ENCODE measurements around the gene IGLL5. TPM values are rescaled to one million over a fixed set of nuclear protein-coding genes. Genes with fewer than 3 reads are reported as not detected.
"Not testable (repeated sequence)": the region's sequence is repeated elsewhere in the genome, so short reads cannot be mapped to it uniquely, and the experiment has no call there.

IGLL5 gene
- total RNA-seq, 2 experiments from 2014 or later, result not detected

- Mint-ChIP-seq H3K9me3 (ENCODE audit: low read depth) (no peaks in the 10 kb centered on the region), H3K36me3 (no peaks in the 10 kb centered on the region)
- CTCF ChIA-PET, result interaction anchor here (0.7 to 1.2 kb wide), 2 partner anchors 10 to 83 kb away, joined by 3 to 7 read pairs; no protein-coding TSS in a partner anchor
These were observed 6.5 kb downstream of the IGLL5 start for GRCh38 chr22:22893891-22894739.

GRCh38 chr22:22894740-22895731 is 7.4 kb downstream of the IGLL5 start:
- ATAC-seq (no peak), DNase-seq (no peak)
- Mint-ChIP-seq H3K4me1 (no peaks in the 10 kb centered on the region), H3K9me3 (ENCODE audit: low read depth) (no peaks in the 10 kb centered on the region), H3K36me3 (no peaks in the 10 kb centered on the region), H3K4me3 (no peak overlapping the region), H3K27me3 (peaks cover 58% of the 10 kb centered on the region), H3K27ac (no peak overlapping the region)
- CTCF ChIA-PET, result interaction anchor here (0.7 to 1.7 kb wide), 3 partner anchors 11 to 85 kb away, joined by 3 to 7 read pairs (median 3); no protein-coding TSS in a partner anchor

More at GRCh38 chr22:22893891-22894739, 6.5 kb downstream of the IGLL5 start:
- Mint-ChIP-seq H3K27me3 (peaks cover 59% of the 10 kb centered on the region), H3K4me3 (no peak overlapping the region), H3K4me1 (no peaks in the 10 kb centered on the region), H3K27ac (no peak overlapping the region)
- DNase-seq (no peak), ATAC-seq (no peak)

GRCh38 chr22:22895776-22896445 is 8.3 kb downstream of the IGLL5 start:
- H3K9me3 Mint-ChIP-seq (ENCODE audit: low read depth), result no peaks in the 10 kb centered on the region
- no peak overlapping the region for H3K27ac Mint-ChIP-seq
- peaks cover 51% of the 10 kb centered on the region for H3K27me3 Mint-ChIP-seq
- H3K36me3 Mint-ChIP-seq, result no peaks in the 10 kb centered on the region
- CTCF ChIA-PET, result interaction anchor here (0.6 to 2.4 kb wide), 3 partner anchors 11 to 86 kb away, joined by 3 to 11 read pairs (median 3); no protein-coding TSS in a partner anchor
- no peaks in the 10 kb centered on the region for H3K4me1 Mint-ChIP-seq
- H3K4me3 Mint-ChIP-seq, result no peak overlapping the region
- DNase-seq (no peak), ATAC-seq (no peak)

GRCh38 chr22:22896601-22897000 is 9.0 kb downstream of the IGLL5 start:
- Mint-ChIP-seq H3K4me3 (no peak overlapping the region), H3K27ac (no peak overlapping the region), H3K9me3 (ENCODE audit: low read depth) (no peaks in the 10 kb centered on the region), H3K4me1 (no peaks in the 10 kb centered on the region), H3K36me3 (no peaks in the 10 kb centered on the region), H3K27me3 (peaks cover 46% of the 10 kb centered on the region)
- CTCF ChIA-PET, result interaction anchor here (0.6 to 2.4 kb wide), 6 partner anchors 12 to 143 kb away, joined by 3 to 11 read pairs (median 4); no protein-coding TSS in a partner anchor
- DNase-seq, result no peak
- ATAC-seq, result no peak

GRCh38 chr22:22897091-22897490 is 9.5 kb downstream of the IGLL5 start:
- ATAC-seq (no peak), DNase-seq (no peak)
- Mint-ChIP-seq H3K4me1 (no peaks in the 10 kb centered on the region), H3K4me3 (no peak overlapping the region), H3K9me3 (ENCODE audit: low read depth) (no peaks in the 10 kb centered on the region), H3K27ac (no peak overlapping the region), H3K27me3 (peaks cover 44% of the 10 kb centered on the region), H3K36me3 (no peaks in the 10 kb centered on the region)
- CTCF ChIA-PET, result interaction anchor here (1.1 to 2.4 kb wide), 5 partner anchors 12 to 144 kb away, joined by 3 to 11 read pairs (median 4); no protein-coding TSS in a partner anchor

GRCh38 chr22:22897947-22898346 is 10.3 kb downstream of the IGLL5 start:
- H3K27ac Mint-ChIP-seq, result no peak overlapping the region
- DNase-seq (no peak), ATAC-seq (no peak)
- no peaks in the 10 kb centered on the region for H3K36me3 Mint-ChIP-seq
- peaks cover 37% of the 10 kb centered on the region for H3K27me3 Mint-ChIP-seq
- H3K4me1 Mint-ChIP-seq, result no peaks in the 10 kb centered on the region
- no peaks in the 10 kb centered on the region for H3K9me3 Mint-ChIP-seq (ENCODE audit: low read depth)
- CTCF ChIA-PET, result interaction anchor here (0.8 to 2.4 kb wide), 6 partner anchors 13 to 144 kb away, joined by 3 to 11 read pairs (median 4); no protein-coding TSS in a partner anchor
- H3K4me3 Mint-ChIP-seq, result no peak overlapping the region

- not testable (repeated sequence) for H3K4me1 Mint-ChIP-seq
- peaks cover 36% of the 10 kb centered on the region for H3K27me3 Mint-ChIP-seq
- CTCF ChIA-PET, result interaction anchor here (0.8 to 2.4 kb wide), 2 partner anchors 14 to 44 kb away, joined by 3 to 11 read pairs; no protein-coding TSS in a partner anchor
These were observed 10.9 kb downstream of the IGLL5 start for GRCh38 chr22:22898411-22898950.

GRCh38 chr22:22899342-22900080 is 11.9 kb downstream of the IGLL5 start:
- ATAC-seq; H3K9me3 Mint-ChIP-seq (ENCODE audit: low read depth); H3K27ac Mint-ChIP-seq; H3K4me3 Mint-ChIP-seq; H3K4me1 Mint-ChIP-seq; DNase-seq; H3K36me3 Mint-ChIP-seq; CTCF ChIA-PET: not testable (repeated sequence)
- H3K27me3 Mint-ChIP-seq, result peaks cover 36% of the 10 kb centered on the region

More at GRCh38 chr22:22898411-22898950, 10.9 kb downstream of the IGLL5 start:
- not testable (repeated sequence) for H3K36me3 Mint-ChIP-seq; ATAC-seq; H3K27ac Mint-ChIP-seq; H3K9me3 Mint-ChIP-seq (ENCODE audit: low read depth); H3K4me3 Mint-ChIP-seq; DNase-seq

- peaks cover 29% of the 10 kb centered on the region for H3K27me3 Mint-ChIP-seq
- ATAC-seq; DNase-seq; H3K4me1 Mint-ChIP-seq; H3K4me3 Mint-ChIP-seq; H3K9me3 Mint-ChIP-seq (ENCODE audit: low read depth); CTCF ChIA-PET; H3K27ac Mint-ChIP-seq; H3K36me3 Mint-ChIP-seq: not testable (repeated sequence)
These were observed 13.1 kb downstream of the IGLL5 start for GRCh38 chr22:22900527-22901205.

GRCh38 chr22:22901578-22902218 is 14.1 kb downstream of the IGLL5 start:
- Mint-ChIP-seq H3K9me3 (ENCODE audit: low read depth) (no peaks in the 10 kb centered on the region), H3K36me3 (no peaks in the 10 kb centered on the region), H3K4me3 (no peak overlapping the region), H3K27ac (no peak overlapping the region), H3K27me3 (peaks cover 20% of the 10 kb centered on the region), H3K4me1 (no peaks in the 10 kb centered on the region)
- CTCF ChIA-PET, result interaction anchor here (1.0 to 1.6 kb wide), 2 partner anchors 17 to 92 kb away, joined by 3 to 5 read pairs; no protein-coding TSS in a partner anchor
- no peak for ATAC-seq
- no peak for DNase-seq

Measured in activated CD8-positive, alpha-beta memory T cell treated with anti-CD3 and anti-CD28 coated beads, Interleukin-2, amount 10 ng/mL, durations not matched to agents 7 days and 5 days (primary cell).